MM.1S (cell line): Measurements from ENCODE around the gene CCHCR1.
"Not testable (repeated sequence)": the region's sequence is repeated elsewhere in the genome, so short reads cannot be mapped to it uniquely, and the experiment has no call there.

Experiments used
- DNase-seq: peaks from one replicate; pipeline ENCODE4 v3.0.0-alpha.2; 2015
- H2AFZ ChIP-seq: fragments of 300-600 bp; sonication (generic); 2 replicates; pipeline ENCODE4 v1.6.0; 2016; ENCODE audit warnings: antibody characterized with exemption, low read length
- H3F3A ChIP-seq: fragments of 300-600 bp; sonication (generic); 2 replicates; pipeline ENCODE4 v1.6.1; 2016; ENCODE audit warnings: mild to moderate bottlenecking, antibody characterized with exemption, low read length, moderate library complexity, mixed read lengths; ENCODE audit not compliant: insufficient read depth
- H3K27ac ChIP-seq: fragments of 300-600 bp; sonication (generic); 2 replicates; pipeline ENCODE4 v1.5.1; 2016; ENCODE audit warnings: mild to moderate bottlenecking, low read length
- H3K27me3 ChIP-seq: fragments of 300-600 bp; sonication (generic); replicated peaks from 2 replicates; pipeline ENCODE4 v1.6.0; 2016; ENCODE audit warnings: low read length; ENCODE audit not compliant: insufficient read depth
- H3K36me3 ChIP-seq: fragments of 300-600 bp; sonication (generic); replicated peaks from 2 replicates; pipeline ENCODE4 v1.6.1; 2016; ENCODE audit warnings: mild to moderate bottlenecking, low read length, mixed read lengths; ENCODE audit not compliant: insufficient read depth
- H3K4me1 ChIP-seq: fragments of 300-600 bp; sonication (generic); 2 replicates; pipeline ENCODE4 v1.6.1; 2016; ENCODE audit warnings: low read length, mixed read lengths
- H3K4me2 ChIP-seq: fragments of 300-600 bp; sonication (generic); 2 replicates; pipeline ENCODE4 v1.6.0; 2016; ENCODE audit warnings: low read depth, low read length
- H3K4me3 ChIP-seq: fragments of 300-600 bp; sonication (generic); 2 replicates; pipeline ENCODE4 v1.5.1; 2016; ENCODE audit warnings: low read length, mixed read lengths
- H3K79me2 ChIP-seq: fragments of 300-600 bp; sonication (generic); 2 replicates; pipeline ENCODE4 v1.6.1; 2016; ENCODE audit warnings: mixed run types, low read length, mixed read lengths
- H3K9ac ChIP-seq: fragments of 300-600 bp; sonication (generic); 2 replicates; pipeline ENCODE4 v1.6.1; 2016; ENCODE audit warnings: low read length, mixed read lengths
- H3K9me2 ChIP-seq: fragments of 300-600 bp; sonication (generic); replicated peaks from 2 replicates; pipeline ENCODE4 v1.6.1; 2016; ENCODE audit warnings: mild to moderate bottlenecking, low read length, mixed read lengths; ENCODE audit not compliant: insufficient read depth
- H3K9me3 ChIP-seq: fragments of 300-600 bp; sonication (generic); replicated peaks from 2 replicates; pipeline ENCODE4 v1.6.1; 2016; ENCODE audit warnings: mild to moderate bottlenecking, low read length, mixed read lengths; ENCODE audit not compliant: insufficient read depth
- H4K20me1 ChIP-seq: fragments of 300-600 bp; sonication (generic); 2 replicates; pipeline ENCODE4 v1.6.1; 2016; ENCODE audit warnings: mild to moderate bottlenecking, low read length, moderate library complexity, mixed read lengths; ENCODE audit not compliant: insufficient read depth
- EZH2 ChIP-seq: fragments of 300-600 bp; sonication (generic); optimal IDR thresholded peaks from 2 replicates; pipeline ENCODE3; 2017; ENCODE audit warnings: low read depth, mild to moderate bottlenecking, antibody characterized with exemption, low read length, mixed read lengths
- EZH2phosphoT487 ChIP-seq: fragments of 300-600 bp; sonication (generic); IDR thresholded peaks from 2 replicates; pipeline ENCODE4 v1.6.1; 2018; ENCODE audit warnings: antibody characterized with exemption, low read length
- TF ChIP-seq, protein P1 (sequence below): fragments of 300-600 bp; sonication (generic); IDR thresholded peaks from 2 replicates; pipeline ENCODE4 v1.5.1; 2016; ENCODE audit warnings: antibody characterized with exemption, low read length, mixed read lengths

Gene CCHCR1

DNA sequence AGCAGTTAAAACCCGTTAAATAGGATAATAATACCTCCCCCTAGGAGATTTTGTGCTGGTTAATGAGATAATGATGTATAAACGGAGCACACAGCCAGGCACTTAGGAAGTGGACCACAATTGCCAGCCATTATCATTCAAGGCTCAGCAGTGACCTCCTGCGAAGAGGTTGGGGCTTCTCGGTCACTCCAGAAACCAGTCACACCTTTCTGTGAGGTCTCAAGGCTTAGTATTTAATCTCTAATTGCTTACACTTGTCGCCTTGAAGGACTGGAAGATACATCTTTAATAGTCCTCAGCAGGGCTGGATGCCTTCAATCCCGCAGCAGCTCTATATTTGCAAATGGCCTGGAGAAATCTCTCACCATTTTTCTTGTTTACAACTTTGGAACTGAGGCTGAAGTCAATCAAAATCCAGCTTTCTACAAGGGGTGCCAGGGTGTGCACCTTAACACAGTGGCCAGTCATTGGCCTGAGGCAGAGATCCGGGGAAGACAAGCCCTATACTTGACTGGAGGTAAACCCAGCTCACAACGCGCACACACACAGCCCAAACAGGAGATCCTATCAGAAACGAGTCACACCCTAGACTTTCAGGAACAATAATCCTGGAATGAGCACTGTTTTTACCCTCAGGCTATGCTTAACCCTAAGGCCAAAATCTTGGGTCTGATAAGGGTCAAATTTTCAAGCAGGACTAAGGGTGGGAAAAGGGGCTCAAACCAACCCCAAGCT lies 11.7 kb upstream of the CCHCR1 start:
- no peak for TF ChIP-seq EZH2phosphoT487
- TF ChIP-seq, protein P1, sequence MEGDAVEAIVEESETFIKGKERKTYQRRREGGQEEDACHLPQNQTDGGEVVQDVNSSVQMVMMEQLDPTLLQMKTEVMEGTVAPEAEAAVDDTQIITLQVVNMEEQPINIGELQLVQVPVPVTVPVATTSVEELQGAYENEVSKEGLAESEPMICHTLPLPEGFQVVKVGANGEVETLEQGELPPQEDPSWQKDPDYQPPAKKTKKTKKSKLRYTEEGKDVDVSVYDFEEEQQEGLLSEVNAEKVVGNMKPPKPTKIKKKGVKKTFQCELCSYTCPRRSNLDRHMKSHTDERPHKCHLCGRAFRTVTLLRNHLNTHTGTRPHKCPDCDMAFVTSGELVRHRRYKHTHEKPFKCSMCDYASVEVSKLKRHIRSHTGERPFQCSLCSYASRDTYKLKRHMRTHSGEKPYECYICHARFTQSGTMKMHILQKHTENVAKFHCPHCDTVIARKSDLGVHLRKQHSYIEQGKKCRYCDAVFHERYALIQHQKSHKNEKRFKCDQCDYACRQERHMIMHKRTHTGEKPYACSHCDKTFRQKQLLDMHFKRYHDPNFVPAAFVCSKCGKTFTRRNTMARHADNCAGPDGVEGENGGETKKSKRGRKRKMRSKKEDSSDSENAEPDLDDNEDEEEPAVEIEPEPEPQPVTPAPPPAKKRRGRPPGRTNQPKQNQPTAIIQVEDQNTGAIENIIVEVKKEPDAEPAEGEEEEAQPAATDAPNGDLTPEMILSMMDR: no peak
- no peak for TF ChIP-seq EZH2
- Histone ChIP-seq H2AFZ (no peak overlapping the region), H3K4me2 (no peak overlapping the region), H3K9me2 (no peaks in the 10 kb centered on the region), H3K27me3 (no peaks in the 10 kb centered on the region), H3K9ac (no peak overlapping the region), H3K4me3 (no peak overlapping the region), H3F3A (peaks cover 3% of the 10 kb centered on the region), H3K27ac (no peak overlapping the region), H3K4me1 (peaks cover 7% of the 10 kb centered on the region), H3K79me2 (no peaks in the 10 kb centered on the region), H3K9me3 (no peaks in the 10 kb centered on the region), H3K36me3 (no peaks in the 10 kb centered on the region), H4K20me1 (no peaks in the 10 kb centered on the region)
- no peak for DNase-seq

DNA sequence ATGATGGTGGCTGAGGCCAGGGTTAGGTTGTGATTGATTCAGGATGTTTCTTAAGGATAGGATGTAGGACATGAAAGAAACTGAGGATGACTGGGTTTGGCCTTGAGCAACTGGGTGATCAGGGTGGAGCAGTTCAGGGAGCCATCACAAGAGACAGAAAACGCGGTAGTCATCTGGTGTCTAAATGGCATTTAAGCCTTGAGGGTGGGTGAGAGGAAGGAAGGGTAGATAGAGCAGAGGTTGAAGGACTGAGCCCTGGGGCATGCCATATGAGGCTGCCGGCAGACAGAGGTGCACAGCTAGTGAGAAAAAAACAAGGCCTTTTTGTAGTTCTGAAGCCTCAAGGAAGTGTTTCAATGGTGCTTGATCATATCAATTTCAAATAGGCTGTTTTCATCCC lies 11.0 kb upstream of the CCHCR1 start:
- DNase-seq: no peak
- Histone ChIP-seq H3K4me2 (no peak overlapping the region), H3K4me3 (no peak overlapping the region), H3K36me3 (no peaks in the 10 kb centered on the region), H3K9me2 (no peaks in the 10 kb centered on the region), H3K4me1 (peaks cover 13% of the 10 kb centered on the region), H4K20me1 (no peaks in the 10 kb centered on the region), H2AFZ (no peak overlapping the region), H3K27me3 (no peaks in the 10 kb centered on the region), H3K27ac (no peak overlapping the region), H3K9me3 (no peaks in the 10 kb centered on the region), H3K9ac (no peak overlapping the region), H3F3A (peaks cover 3% of the 10 kb centered on the region), H3K79me2 (no peaks in the 10 kb centered on the region)
- TF ChIP-seq EZH2 (no peak), EZH2phosphoT487 (no peak)
- TF ChIP-seq, protein P1: no peak

- no peaks in the 10 kb centered on the region; the same call in 1 of the 2 replicates for H4K20me1 ChIP-seq
Measured at GRCh38 chr6:31165986-31166385, 8.4 kb upstream of the CCHCR1 start.

GRCh38 chr6:31165064-31165832 lies 7.6 kb upstream of the CCHCR1 start:
- Histone ChIP-seq H3K4me1 (peaks cover 35% of the 10 kb centered on the region), H3K4me2 (peak overlapping the region; percentile 49; the same call in 1 of the 2 replicates), H3K79me2 (peaks cover 22% of the 10 kb centered on the region), H3K27ac (peak overlapping the region; percentile 36; the same call in 1 of the 2 replicates)
- not testable (repeated sequence) for H3K27me3 ChIP-seq, H4K20me1 ChIP-seq, H3K9me2 ChIP-seq, H3K4me3 ChIP-seq, H3K36me3 ChIP-seq, H3K9ac ChIP-seq, H3F3A ChIP-seq, H2AFZ ChIP-seq, H3K9me3 ChIP-seq
- DNase-seq: peak; percentile 54

More at GRCh38 chr6:31165986-31166385, 8.4 kb upstream of the CCHCR1 start:
- TF ChIP-seq EZH2phosphoT487: no peak
- TF ChIP-seq EZH2: no peak
- TF ChIP-seq, protein P1: no peak
- Histone ChIP-seq H3K36me3 (no peaks in the 10 kb centered on the region), H3K4me2 (no peak overlapping the region), H2AFZ (no peak overlapping the region), H3K27ac (no peak overlapping the region), H3K9me2 (no peaks in the 10 kb centered on the region), H3K9ac (no peak overlapping the region), H3K79me2 (peaks cover 15% of the 10 kb centered on the region), H3K4me3 (no peak overlapping the region), H3K4me1 (peaks cover 35% of the 10 kb centered on the region), H3K27me3 (no peaks in the 10 kb centered on the region), H3K9me3 (no peaks in the 10 kb centered on the region), H3F3A (peaks cover 3% of the 10 kb centered on the region)
- DNase-seq: no peak

GRCh38 chr6:31164475-31165063 lies 7.0 kb upstream of the CCHCR1 start:
- Histone ChIP-seq H3K4me1 (peaks cover 40% of the 10 kb centered on the region), H3K4me2 (peak overlapping the region; percentile 49; the same call in 1 of the 2 replicates), H3K27ac (peak overlapping the region; percentile 36; the same call in 1 of the 2 replicates), H3K79me2 (peaks cover 29% of the 10 kb centered on the region)
- not testable (repeated sequence) for H4K20me1 ChIP-seq, H3K9ac ChIP-seq, H3K36me3 ChIP-seq, H3K4me3 ChIP-seq, H3K27me3 ChIP-seq, H2AFZ ChIP-seq, H3K9me2 ChIP-seq, H3F3A ChIP-seq, H3K9me3 ChIP-seq
- DNase-seq: peak; percentile 13
